SU-DHL-6 (cell line): ENCODE measurements around the gene MARS1.
A peak's percentile ranks its signal among the peaks of the same experiment; 100 is the strongest.

Experiments
- H2AFZ ChIP-seq: fragments of 200-600 bp; sonication (generic); 2 replicates; pipeline ENCODE4 v1.6.1; 2014; ENCODE audit warnings: low read depth, mild to moderate bottlenecking, moderate library complexity, mixed read lengths, antibody characterized with exemption, low read length; ENCODE audit not compliant: severe bottlenecking
- H3F3A ChIP-seq: fragments of 200-600 bp; shearing (Covaris generic); 2 replicates; pipeline ENCODE4 v1.6.0; 2016; ENCODE audit warnings: antibody characterized with exemption, mild to moderate bottlenecking; ENCODE audit not compliant: insufficient read depth
- H3K27ac ChIP-seq: fragments of 200-600 bp; sonication (generic); 2 replicates; pipeline ENCODE4 v1.5.1; 2016; ENCODE audit warnings: low read depth, mild to moderate bottlenecking, low read length, moderate library complexity, mixed read lengths
- H3K27me3 ChIP-seq: fragments of 200-600 bp; sonication (generic), shearing (Covaris generic); 2 replicates; pipeline ENCODE4 v1.6.0; 2014; ENCODE audit warnings: mild to moderate bottlenecking, low read length
- H3K36me3 ChIP-seq: fragments of 200-600 bp; sonication (generic); 2 replicates; pipeline ENCODE4 v1.6.1; 2014; ENCODE audit warnings: mild to moderate bottlenecking, low read length, mixed read lengths
- H3K4me2 ChIP-seq: fragments of 300-600, 200-600 bp; shearing (Covaris generic), sonication (generic); 2 replicates; pipeline ENCODE4 v1.6.0; 2014; ENCODE audit warnings: low read length, low read depth, mild to moderate bottlenecking; ENCODE audit not compliant: poor library complexity, severe bottlenecking
- H3K4me3 ChIP-seq: fragments of 200-600 bp; sonication (generic); 2 replicates; pipeline ENCODE4 v1.5.1; 2014; ENCODE audit warnings: antibody characterized with exemption, low read length, mild to moderate bottlenecking, mixed read lengths; ENCODE audit not compliant: insufficient read depth, poor library complexity, severe bottlenecking
- H3K79me2 ChIP-seq: fragments of 200-600 bp; sonication (generic); 2 replicates; pipeline ENCODE4 v1.6.1; 2014; ENCODE audit warnings: mild to moderate bottlenecking, low read length, moderate library complexity; ENCODE audit not compliant: insufficient read depth
- H3K9ac ChIP-seq: fragments of 200-600 bp; sonication (generic); 2 replicates; pipeline ENCODE4 v1.7.0; 2014; ENCODE audit warnings: mild to moderate bottlenecking, low read length
- H3K9me2 ChIP-seq: fragments of 200-600 bp; sonication (generic); replicated peaks from 2 replicates; pipeline ENCODE4 v1.6.1; 2014; ENCODE audit warnings: low read length; ENCODE audit not compliant: insufficient read depth
- H3K9me3 ChIP-seq: fragments of 200-600 bp; sonication (generic); 2 replicates; pipeline ENCODE4 v1.6.1; 2014; ENCODE audit warnings: low read length, mixed read lengths; ENCODE audit not compliant: insufficient read depth
- H4K20me1 ChIP-seq: fragments of 200-600 bp; sonication (generic); 2 replicates; pipeline ENCODE4 v1.6.1; 2014; ENCODE audit warnings: low read depth, mild to moderate bottlenecking, antibody characterized with exemption, low read length, moderate library complexity, mixed read lengths
- CTCF ChIP-seq: fragments of 200-600 bp; sonication (generic); IDR thresholded peaks from one replicate; pipeline ENCODE4 v1.5.1; 2017; ENCODE audit warnings: antibody characterized with exemption, mild to moderate bottlenecking, low read length, moderate library complexity; ENCODE audit not compliant: insufficient read depth, poor library complexity, severe bottlenecking
- EZH2phosphoT487 ChIP-seq: fragments of 200-600 bp; sonication (generic), shearing (Covaris generic); conservative IDR thresholded peaks from 2 replicates; pipeline ENCODE4 v1.6.1; 2018; ENCODE audit warnings: mild to moderate bottlenecking, antibody characterized with exemption, low read length, moderate library complexity, mixed read lengths

The MARS1 gene

GRCh38 chr12:57475271-57476161 lies 12.4 kb upstream of the MARS1 start:
- TF ChIP-seq EZH2phosphoT487: no peak
- no peak for TF ChIP-seq CTCF
- Histone ChIP-seq H4K20me1 (no peaks in the 10 kb centered on the region), H3K36me3 (no peaks in the 10 kb centered on the region), H3F3A (0 out of 2 replicates have a peak, but pooled peaks cover 7% of the 10 kb centered on the region), H3K9me3 (no peaks in the 10 kb centered on the region), H3K9me2 (no peaks in the 10 kb centered on the region), H3K27me3 (no peaks in the 10 kb centered on the region), H3K4me2 (no peak overlapping the region), H2AFZ (no peak overlapping the region), H3K27ac (no peak overlapping the region), H3K79me2 (no peaks in the 10 kb centered on the region), H3K9ac (no peak overlapping the region), H3K4me3 (no peak overlapping the region)

- no peaks in the 10 kb centered on the region for H3K79me2 ChIP-seq
- peak overlapping the region; percentile 49 for H3K4me2 ChIP-seq
- no peak overlapping the region for H3K9ac ChIP-seq
- no peaks in the 10 kb centered on the region for H3K36me3 ChIP-seq
- no peak overlapping the region for H3K27ac ChIP-seq
- H4K20me1 ChIP-seq: no peaks in the 10 kb centered on the region
- no peaks in the 10 kb centered on the region for H3K9me2 ChIP-seq
- H3F3A ChIP-seq: peaks cover 12% of the 10 kb centered on the region; the same call in 1 of the 2 replicates
- H3K9me3 ChIP-seq: no peaks in the 10 kb centered on the region
- H3K27me3 ChIP-seq: no peaks in the 10 kb centered on the region
- no peak for TF ChIP-seq EZH2phosphoT487
- TF ChIP-seq CTCF: peak; percentile 11
- H2AFZ ChIP-seq: no peak overlapping the region
- H3K4me3 ChIP-seq: no peak overlapping the region
These were observed 11.5 kb upstream of the MARS1 start for GRCh38 chr12:57476162-57476992.

- H3K27ac ChIP-seq: peak overlapping the region; percentile 63
- H3K79me2 ChIP-seq: no peaks in the 10 kb centered on the region
- H3K27me3 ChIP-seq: no peaks in the 10 kb centered on the region
- no peaks in the 10 kb centered on the region for H3K9me2 ChIP-seq
- no peaks in the 10 kb centered on the region for H3K36me3 ChIP-seq
- peak overlapping the region; percentile 54 for H3K9ac ChIP-seq
- H2AFZ ChIP-seq: peak overlapping the region; percentile 65
- peaks cover 12% of the 10 kb centered on the region; the same call in 1 of the 2 replicates for H3F3A ChIP-seq
- TF ChIP-seq CTCF (no peak), EZH2phosphoT487 (no peak)
- no peaks in the 10 kb centered on the region for H4K20me1 ChIP-seq
- H3K9me3 ChIP-seq: no peaks in the 10 kb centered on the region
- peak overlapping the region; percentile 13 for H3K4me3 ChIP-seq
- H3K4me2 ChIP-seq: peak overlapping the region; percentile 49
These were observed 10.7 kb upstream of the MARS1 start for GRCh38 chr12:57476993-57477709.
